ENCODE results near the gene KDSR. TPM values are rescaled to one million over a fixed set of nuclear protein-coding genes. Genes with fewer than 3 reads are reported as not detected.

KDSR gene
- total RNA-seq, 1 experiment from 2014 or later = 26.8 TPM

- Histone ChIP-seq H3K4me3 (ENCODE audit: low read depth, low read length) (no peak overlapping the region), H3K27me3 (replicated peaks; ENCODE audit: control insufficient read depth, insufficient read depth, low read length) (no peaks in the 10 kb centered on the region), H3K4me1 (no peaks in the 10 kb centered on the region), H3K36me3 (ENCODE audit: control insufficient read depth, insufficient read depth, low read length) (no peaks in the 10 kb centered on the region), H3K9me3 (no peaks in the 10 kb centered on the region)
- H3K27me3 Mint-ChIP-seq (ENCODE audit: insufficient read depth, unreplicated experiment) = no peaks in the 10 kb centered on the region
- CTCF ChIA-PET = no interaction called here
- no peak overlapping the region for H3K27ac Mint-ChIP-seq (ENCODE audit: unreplicated experiment)
- POLR2A ChIA-PET = no interaction called here
- DNase-seq = no peak
- H3K4me1 Mint-ChIP-seq (ENCODE audit: low read depth, unreplicated experiment) = no peaks in the 10 kb centered on the region
- H3K4me3 Mint-ChIP-seq (ENCODE audit: unreplicated experiment) = no peak overlapping the region
- TF ChIP-seq, protein P1, sequence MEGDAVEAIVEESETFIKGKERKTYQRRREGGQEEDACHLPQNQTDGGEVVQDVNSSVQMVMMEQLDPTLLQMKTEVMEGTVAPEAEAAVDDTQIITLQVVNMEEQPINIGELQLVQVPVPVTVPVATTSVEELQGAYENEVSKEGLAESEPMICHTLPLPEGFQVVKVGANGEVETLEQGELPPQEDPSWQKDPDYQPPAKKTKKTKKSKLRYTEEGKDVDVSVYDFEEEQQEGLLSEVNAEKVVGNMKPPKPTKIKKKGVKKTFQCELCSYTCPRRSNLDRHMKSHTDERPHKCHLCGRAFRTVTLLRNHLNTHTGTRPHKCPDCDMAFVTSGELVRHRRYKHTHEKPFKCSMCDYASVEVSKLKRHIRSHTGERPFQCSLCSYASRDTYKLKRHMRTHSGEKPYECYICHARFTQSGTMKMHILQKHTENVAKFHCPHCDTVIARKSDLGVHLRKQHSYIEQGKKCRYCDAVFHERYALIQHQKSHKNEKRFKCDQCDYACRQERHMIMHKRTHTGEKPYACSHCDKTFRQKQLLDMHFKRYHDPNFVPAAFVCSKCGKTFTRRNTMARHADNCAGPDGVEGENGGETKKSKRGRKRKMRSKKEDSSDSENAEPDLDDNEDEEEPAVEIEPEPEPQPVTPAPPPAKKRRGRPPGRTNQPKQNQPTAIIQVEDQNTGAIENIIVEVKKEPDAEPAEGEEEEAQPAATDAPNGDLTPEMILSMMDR (IDR thresholded peaks at IDR 0.05; ENCODE audit: insufficient read depth in 1 of 2, low read depth in 1 of 2, low read length in 1 of 2, severe bottlenecking in 1 of 2, unreplicated experiment in 1 of 2) = no peak
- H3K36me3 Mint-ChIP-seq (ENCODE audit: insufficient read depth, unreplicated experiment) = peaks cover 10% of the 10 kb centered on the region
- H3K9me3 Mint-ChIP-seq (ENCODE audit: unreplicated experiment) = no peaks in the 10 kb centered on the region
- no TSS peak for BruUV-seq (replicated peaks)
- intact Hi-C loops (cut with micrococcal nuclease; ENCODE audit: unreplicated experiment) = no loop called here
Observed at GRCh38 chr18:63331105-63331504, 35.9 kb downstream of the KDSR start.

- DNase-seq = no peak
- H3K9me3 Mint-ChIP-seq (ENCODE audit: unreplicated experiment) = no peaks in the 10 kb centered on the region
- POLR2A ChIA-PET = no interaction called here
- Histone ChIP-seq H3K4me1 (no peaks in the 10 kb centered on the region), H3K27me3 (replicated peaks; ENCODE audit: control insufficient read depth, insufficient read depth, low read length) (no peaks in the 10 kb centered on the region), H3K4me3 (ENCODE audit: low read depth, low read length) (no peak overlapping the region), H3K36me3 (ENCODE audit: control insufficient read depth, insufficient read depth, low read length) (no peaks in the 10 kb centered on the region), H3K9me3 (no peaks in the 10 kb centered on the region)
- H3K4me1 Mint-ChIP-seq (ENCODE audit: low read depth, unreplicated experiment) = no peaks in the 10 kb centered on the region
- CTCF ChIA-PET = no interaction called here
- H3K27me3 Mint-ChIP-seq (ENCODE audit: insufficient read depth, unreplicated experiment) = no peaks in the 10 kb centered on the region
- BruUV-seq (replicated peaks) = no TSS peak
- H3K4me3 Mint-ChIP-seq (ENCODE audit: unreplicated experiment) = no peak overlapping the region
- peaks cover 3% of the 10 kb centered on the region for H3K36me3 Mint-ChIP-seq (ENCODE audit: insufficient read depth, unreplicated experiment)
- TF ChIP-seq, protein P1 (IDR thresholded peaks at IDR 0.05; ENCODE audit: insufficient read depth in 1 of 2, low read depth in 1 of 2, low read length in 1 of 2, severe bottlenecking in 1 of 2, unreplicated experiment in 1 of 2) = no peak
- intact Hi-C loops (cut with micrococcal nuclease; ENCODE audit: unreplicated experiment) = no loop called here
- no peak overlapping the region for H3K27ac Mint-ChIP-seq (ENCODE audit: unreplicated experiment)
Observed at GRCh38 chr18:63329431-63330145, 37.4 kb downstream of the KDSR start.

DNA sequence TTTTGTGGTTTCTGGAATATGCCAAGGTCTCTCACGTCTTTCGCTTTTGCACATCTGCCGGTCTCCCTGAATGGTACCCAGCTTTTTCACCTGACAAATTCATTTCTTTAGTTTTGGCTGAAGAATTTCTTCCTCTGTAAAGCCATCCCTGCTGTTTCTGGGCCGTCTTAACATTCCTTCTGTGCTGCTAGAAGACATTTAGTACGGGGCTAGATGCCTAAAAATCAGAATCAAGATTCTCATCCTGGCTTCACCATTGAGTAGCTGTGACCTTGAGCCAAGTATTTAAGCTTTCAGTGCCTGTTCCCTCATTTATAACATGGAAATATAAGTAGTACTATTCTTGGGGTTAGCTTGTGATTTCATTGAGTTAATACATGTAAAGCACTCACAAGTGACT lies 41.0 kb downstream of the KDSR start:
- Histone ChIP-seq H3K9me3 (no peaks in the 10 kb centered on the region), H3K36me3 (ENCODE audit: control insufficient read depth, insufficient read depth, low read length) (no peaks in the 10 kb centered on the region), H3K4me1 (0 out of 2 replicates have a peak, but pooled peaks cover 3% of the 10 kb centered on the region), H3K27me3 (replicated peaks; ENCODE audit: control insufficient read depth, insufficient read depth, low read length) (no peaks in the 10 kb centered on the region), H3K4me3 (ENCODE audit: low read depth, low read length) (no peak overlapping the region)
- H3K9me3 Mint-ChIP-seq (ENCODE audit: unreplicated experiment) = no peaks in the 10 kb centered on the region
- H3K36me3 Mint-ChIP-seq (ENCODE audit: insufficient read depth, unreplicated experiment) = no peaks in the 10 kb centered on the region
- intact Hi-C loops (cut with micrococcal nuclease; ENCODE audit: unreplicated experiment) = no loop called here
- no peaks in the 10 kb centered on the region for H3K27me3 Mint-ChIP-seq (ENCODE audit: insufficient read depth, unreplicated experiment)
- no peak overlapping the region for H3K27ac Mint-ChIP-seq (ENCODE audit: unreplicated experiment)
- ChIA-PET CTCF (no interaction called here), POLR2A (no interaction called here)
- no TSS peak for BruUV-seq (replicated peaks)
- TF ChIP-seq, protein P1 (IDR thresholded peaks at IDR 0.05; ENCODE audit: insufficient read depth in 1 of 2, low read depth in 1 of 2, low read length in 1 of 2, severe bottlenecking in 1 of 2, unreplicated experiment in 1 of 2) = no peak
- H3K4me1 Mint-ChIP-seq (ENCODE audit: low read depth, unreplicated experiment) = peaks cover 7% of the 10 kb centered on the region
- DNase-seq = no peak
- H3K4me3 Mint-ChIP-seq (ENCODE audit: unreplicated experiment) = no peak overlapping the region
